ENCODE results near the gene PRELID2.
"Not testable (repeated sequence)": the region's sequence is repeated elsewhere in the genome, so short reads cannot be mapped to it uniquely, and the experiment has no call there.

PRELID2 gene

DNA sequence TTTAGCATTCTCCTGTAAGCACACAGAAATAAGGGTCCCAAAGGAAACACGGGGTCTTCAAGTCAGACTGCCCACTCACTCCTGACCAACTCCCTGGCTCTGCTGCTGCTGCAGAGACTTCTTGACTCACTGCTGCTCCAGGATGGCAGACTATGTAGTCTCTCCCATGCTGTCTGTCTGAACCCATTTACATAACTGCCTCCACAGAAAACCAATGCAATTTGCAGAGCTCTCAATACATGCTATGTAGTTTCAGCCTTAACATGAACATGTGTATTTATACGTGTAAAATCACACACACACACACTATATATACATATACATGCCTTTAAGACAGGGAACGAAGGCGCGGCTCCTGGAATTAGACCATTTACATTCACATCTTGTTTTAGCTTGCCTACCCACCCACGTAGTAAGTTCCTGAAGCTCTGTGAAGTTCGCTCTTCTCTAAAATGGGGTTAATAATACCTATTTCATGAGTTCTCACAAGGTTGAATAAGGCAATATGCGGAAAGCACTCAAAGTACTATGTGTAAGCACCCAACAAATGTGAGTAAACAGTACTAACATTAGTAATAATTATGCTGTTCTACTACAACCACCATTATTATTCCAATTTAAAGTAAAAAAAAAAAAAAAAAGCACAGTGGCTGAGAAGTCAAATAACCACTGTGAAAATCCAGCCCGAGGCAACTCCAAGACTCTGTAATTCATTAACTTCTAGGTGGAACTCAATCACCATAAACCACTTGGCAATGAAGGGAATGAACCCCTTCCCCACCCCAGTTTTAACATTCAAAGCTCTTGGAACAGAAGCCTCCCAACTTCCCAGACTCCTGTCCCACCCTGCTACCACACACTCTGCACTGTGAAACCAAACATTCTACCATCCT lies 31.8 kb downstream of the PRELID2 start:
- Histone ChIP-seq H3K9me3 (ENCODE audit: severe bottlenecking) (no peaks in the 10 kb centered on the region), H3K36me3 (ENCODE audit: low read depth) (no peaks in the 10 kb centered on the region), H3K27me3 (ENCODE audit: insufficient read depth, poor library complexity, severe bottlenecking) (no peaks in the 10 kb centered on the region), H3K4me3 (ENCODE audit: severe bottlenecking) (no peak overlapping the region), H3K4me1 (ENCODE audit: insufficient read depth, poor library complexity, severe bottlenecking) (peaks cover 6% of the 10 kb centered on the region), H3K27ac (ENCODE audit: poor library complexity, severe bottlenecking) (no peak overlapping the region)
- ATAC-seq (ENCODE audit: low read depth) (0 out of 3 replicates have a peak, but pooled peaks have one; percentile 27), DNase-seq (ENCODE audit: low spot score) (no peak)
- TF ChIP-seq, protein P1, sequence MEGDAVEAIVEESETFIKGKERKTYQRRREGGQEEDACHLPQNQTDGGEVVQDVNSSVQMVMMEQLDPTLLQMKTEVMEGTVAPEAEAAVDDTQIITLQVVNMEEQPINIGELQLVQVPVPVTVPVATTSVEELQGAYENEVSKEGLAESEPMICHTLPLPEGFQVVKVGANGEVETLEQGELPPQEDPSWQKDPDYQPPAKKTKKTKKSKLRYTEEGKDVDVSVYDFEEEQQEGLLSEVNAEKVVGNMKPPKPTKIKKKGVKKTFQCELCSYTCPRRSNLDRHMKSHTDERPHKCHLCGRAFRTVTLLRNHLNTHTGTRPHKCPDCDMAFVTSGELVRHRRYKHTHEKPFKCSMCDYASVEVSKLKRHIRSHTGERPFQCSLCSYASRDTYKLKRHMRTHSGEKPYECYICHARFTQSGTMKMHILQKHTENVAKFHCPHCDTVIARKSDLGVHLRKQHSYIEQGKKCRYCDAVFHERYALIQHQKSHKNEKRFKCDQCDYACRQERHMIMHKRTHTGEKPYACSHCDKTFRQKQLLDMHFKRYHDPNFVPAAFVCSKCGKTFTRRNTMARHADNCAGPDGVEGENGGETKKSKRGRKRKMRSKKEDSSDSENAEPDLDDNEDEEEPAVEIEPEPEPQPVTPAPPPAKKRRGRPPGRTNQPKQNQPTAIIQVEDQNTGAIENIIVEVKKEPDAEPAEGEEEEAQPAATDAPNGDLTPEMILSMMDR (IDR thresholded peaks at IDR 0.05; ENCODE audit: poor library complexity, severe bottlenecking), result no peak

DNA sequence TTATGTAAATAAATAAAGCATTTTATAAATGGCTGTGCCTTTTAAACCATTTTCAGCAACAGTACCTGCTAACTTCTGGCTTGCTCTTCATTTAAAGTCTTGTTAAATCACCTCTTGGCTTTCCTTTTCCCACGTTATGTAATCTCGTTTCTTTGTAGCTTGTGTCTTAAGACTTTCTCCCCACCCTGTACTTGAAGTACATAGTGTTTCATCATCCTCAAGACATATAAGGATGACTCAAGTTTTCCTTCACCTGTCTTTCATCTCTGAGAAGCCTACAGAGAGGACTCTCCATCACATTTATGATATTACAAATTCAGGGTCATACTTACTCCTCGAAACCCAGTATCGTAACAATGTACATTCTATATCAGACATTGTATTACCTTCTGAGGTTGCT lies 33.9 kb downstream of the PRELID2 start:
- no peaks in the 10 kb centered on the region for H3K9me3 ChIP-seq (ENCODE audit: severe bottlenecking)
- no peak overlapping the region for H3K4me3 ChIP-seq (ENCODE audit: severe bottlenecking)
- TF ChIP-seq, protein P1 (IDR thresholded peaks at IDR 0.05; ENCODE audit: poor library complexity, severe bottlenecking), result no peak
- H3K27ac ChIP-seq (ENCODE audit: poor library complexity, severe bottlenecking), result no peak overlapping the region
- H3K36me3 ChIP-seq (ENCODE audit: low read depth), result peaks cover under 1% of the 10 kb centered on the region
- DNase-seq (ENCODE audit: low spot score) (no peak), ATAC-seq (ENCODE audit: low read depth) (peak; percentile 79)
- no peaks in the 10 kb centered on the region for H3K27me3 ChIP-seq (ENCODE audit: insufficient read depth, poor library complexity, severe bottlenecking)
- H3K4me1 ChIP-seq (ENCODE audit: insufficient read depth, poor library complexity, severe bottlenecking), result peaks cover 6% of the 10 kb centered on the region

DNA sequence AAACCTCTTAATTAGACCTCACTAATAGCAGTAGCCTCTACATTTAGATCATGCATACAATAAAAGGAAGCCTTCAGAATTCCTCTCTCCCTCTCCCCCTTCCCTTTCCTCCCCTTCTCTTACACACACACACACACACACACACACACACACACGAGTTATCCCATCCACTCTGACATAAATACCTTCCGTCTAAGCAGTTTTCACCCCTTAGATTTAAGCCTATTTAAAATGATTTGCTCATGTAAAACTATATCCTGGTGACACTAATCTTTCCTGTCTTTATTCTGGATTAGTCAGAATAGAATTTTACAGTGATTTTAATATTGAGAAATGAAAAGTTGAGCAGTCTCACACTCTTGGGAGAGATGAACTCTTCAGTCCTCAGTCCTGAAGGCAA lies 35.0 kb downstream of the PRELID2 start:
- no peaks in the 10 kb centered on the region for H3K9me3 ChIP-seq (ENCODE audit: severe bottlenecking)
- H3K4me3 ChIP-seq (ENCODE audit: severe bottlenecking), result no peak overlapping the region
- peaks cover 6% of the 10 kb centered on the region for H3K4me1 ChIP-seq (ENCODE audit: insufficient read depth, poor library complexity, severe bottlenecking)
- peaks cover 9% of the 10 kb centered on the region for H3K36me3 ChIP-seq (ENCODE audit: low read depth)
- ATAC-seq (ENCODE audit: low read depth) (no peak), DNase-seq (ENCODE audit: low spot score) (no peak)
- no peaks in the 10 kb centered on the region for H3K27me3 ChIP-seq (ENCODE audit: insufficient read depth, poor library complexity, severe bottlenecking)
- H3K27ac ChIP-seq (ENCODE audit: poor library complexity, severe bottlenecking), result no peak overlapping the region
- TF ChIP-seq, protein P1 (IDR thresholded peaks at IDR 0.05; ENCODE audit: poor library complexity, severe bottlenecking), result no peak

DNA sequence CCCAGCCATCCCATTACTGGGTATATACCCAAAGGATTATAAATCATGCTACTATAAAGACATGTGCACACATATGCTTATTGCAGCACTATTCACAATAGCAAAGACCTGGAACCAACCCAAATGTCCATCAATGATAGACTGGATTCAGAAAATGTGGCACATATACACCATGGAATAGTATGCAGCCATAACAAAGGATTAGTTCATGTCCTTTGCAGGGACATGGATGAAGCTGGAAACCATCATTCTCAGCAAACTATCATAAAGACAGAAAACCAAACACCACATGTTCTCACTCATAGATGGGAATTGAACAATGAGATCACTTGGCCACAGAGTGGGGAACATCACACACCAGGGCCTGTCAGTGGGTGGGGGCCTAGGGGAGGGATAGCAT lies 36.6 kb downstream of the PRELID2 start:
- not testable (repeated sequence) for H3K4me1 ChIP-seq (ENCODE audit: insufficient read depth, poor library complexity, severe bottlenecking); DNase-seq (ENCODE audit: low spot score); H3K9me3 ChIP-seq (ENCODE audit: severe bottlenecking); H3K27me3 ChIP-seq (ENCODE audit: insufficient read depth, poor library complexity, severe bottlenecking); H3K4me3 ChIP-seq (ENCODE audit: severe bottlenecking); H3K36me3 ChIP-seq (ENCODE audit: low read depth); ATAC-seq (ENCODE audit: low read depth); H3K27ac ChIP-seq (ENCODE audit: poor library complexity, severe bottlenecking)

DNA sequence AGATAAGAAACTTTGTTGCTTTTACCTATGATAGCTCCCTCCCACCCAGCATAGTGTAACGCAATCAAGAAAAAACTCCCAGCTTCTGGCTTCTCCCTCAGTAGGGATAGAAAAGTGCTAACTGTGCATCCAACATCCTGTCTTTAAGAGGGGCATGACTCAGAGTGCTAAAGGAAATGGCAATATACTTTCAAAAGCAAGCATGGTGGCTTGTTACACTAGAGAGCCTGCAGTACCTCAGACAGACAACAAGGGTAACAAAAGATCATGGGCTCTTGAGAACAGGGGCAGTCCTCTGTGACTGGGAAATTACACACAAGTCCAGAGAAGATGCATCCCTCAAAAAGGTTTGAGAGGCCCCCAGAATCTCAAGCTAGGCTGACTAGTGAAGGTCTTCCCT lies 37.8 kb downstream of the PRELID2 start:
- ATAC-seq (ENCODE audit: low read depth) (peak; percentile 82), DNase-seq (ENCODE audit: low spot score) (no peak)
- H3K27me3 ChIP-seq (ENCODE audit: insufficient read depth, poor library complexity, severe bottlenecking), result no peaks in the 10 kb centered on the region
- peaks cover 9% of the 10 kb centered on the region for H3K36me3 ChIP-seq (ENCODE audit: low read depth)
- TF ChIP-seq, protein P1 (IDR thresholded peaks at IDR 0.05; ENCODE audit: poor library complexity, severe bottlenecking), result no peak
- H3K27ac ChIP-seq (ENCODE audit: poor library complexity, severe bottlenecking), result no peak overlapping the region
- no peaks in the 10 kb centered on the region for H3K9me3 ChIP-seq (ENCODE audit: severe bottlenecking)
- H3K4me1 ChIP-seq (ENCODE audit: insufficient read depth, poor library complexity, severe bottlenecking), result peaks cover 6% of the 10 kb centered on the region
- H3K4me3 ChIP-seq (ENCODE audit: severe bottlenecking), result no peak overlapping the region
